Activated T-cell treated with anti-CD3 and anti-CD28 coated beads for 24 hours (primary cell): Measurements from ENCODE around the gene CSRP1.
"Not testable (repeated sequence)": the region's sequence is repeated elsewhere in the genome, so short reads cannot be mapped to it uniquely, and the experiment has no call there.

Experiments used
- DNase-seq: peaks from one replicate; pipeline ENCODE4 v3.0.0-alpha.2; 2020; ENCODE audit warnings: low read depth

CSRP1 gene

GRCh38 chr1:201478666-201479065, 28.3 kb downstream of the CSRP1 start:
- DNase-seq, result not testable (repeated sequence)

- DNase-seq, result no peak
Observed at GRCh38 chr1:201476670-201477344, 30.1 kb downstream of the CSRP1 start.

DNA sequence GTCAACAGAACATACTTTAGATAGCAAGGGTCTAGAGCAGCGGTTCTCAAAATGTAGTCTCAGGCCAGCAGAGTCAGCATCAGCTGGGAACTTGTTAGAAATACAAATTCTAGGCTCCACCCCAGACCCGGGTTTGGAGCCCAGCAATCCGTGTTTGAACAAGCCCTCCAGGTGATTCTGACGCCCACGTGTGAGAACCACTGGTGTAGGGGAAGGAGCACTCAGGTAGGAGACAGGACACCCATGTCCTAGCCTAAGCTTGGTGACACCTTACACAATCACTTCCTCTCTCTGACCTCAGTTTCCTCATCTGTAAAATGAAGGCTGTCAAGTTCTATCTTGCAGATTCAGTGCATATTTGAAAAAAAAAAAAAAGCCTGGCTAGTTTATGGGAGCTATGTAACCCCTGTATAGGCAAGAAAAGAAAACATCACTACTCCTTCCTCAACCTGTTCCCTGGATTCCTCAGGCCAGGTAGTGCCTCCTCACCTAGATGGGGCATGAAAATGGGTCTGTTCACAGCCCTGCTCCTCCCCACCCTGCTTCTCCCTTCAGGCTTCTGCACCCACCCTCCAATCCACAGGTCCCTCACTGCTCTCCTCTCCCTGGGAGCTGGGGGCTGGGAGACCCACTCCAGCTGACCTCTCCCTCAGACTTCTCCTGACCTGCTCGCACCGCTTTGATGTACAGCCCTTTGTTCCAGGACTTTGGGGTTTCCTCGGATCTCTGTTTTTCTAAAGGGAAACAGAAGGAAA, 30.8 kb downstream of the CSRP1 start:
- no peak for DNase-seq

DNA sequence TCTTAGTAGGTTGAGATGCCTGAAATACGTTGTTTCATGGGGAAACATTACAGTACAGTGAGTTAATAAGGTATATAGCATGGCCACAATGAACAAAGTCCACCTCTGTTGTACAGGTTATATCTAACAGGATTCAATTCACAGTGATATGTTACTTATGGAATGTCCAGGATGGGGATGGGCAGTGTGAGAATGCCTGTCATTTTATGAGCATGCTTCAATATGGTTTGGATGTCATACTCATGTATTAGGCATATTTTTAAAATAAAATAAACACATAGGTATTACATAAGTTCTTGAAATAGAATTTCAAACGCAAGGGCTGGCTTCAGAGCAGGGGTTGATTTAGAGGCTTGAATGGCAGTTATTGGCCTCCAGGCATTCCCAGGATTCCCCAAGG, 31.8 kb downstream of the CSRP1 start:
- no peak for DNase-seq

DNA sequence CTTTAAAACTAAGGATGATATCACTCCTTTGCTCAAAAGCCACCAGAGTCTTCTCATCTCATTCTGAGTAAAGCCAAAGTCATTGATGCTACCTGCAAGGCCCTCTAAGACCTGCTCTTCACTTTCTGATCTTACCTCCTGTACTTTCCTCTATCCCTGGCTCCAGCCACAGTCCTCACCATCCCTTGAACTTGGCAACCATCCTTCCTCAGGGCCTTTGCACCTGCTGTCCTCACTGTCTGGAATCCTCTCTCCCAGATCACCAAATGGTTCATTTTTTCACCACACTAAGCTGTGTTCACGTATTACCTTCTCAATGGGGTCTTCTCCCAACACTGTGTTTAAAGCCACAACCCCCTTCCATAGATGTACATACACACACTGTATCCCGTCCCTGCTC, 33.6 kb downstream of the CSRP1 start:
- DNase-seq, result no peak

DNA sequence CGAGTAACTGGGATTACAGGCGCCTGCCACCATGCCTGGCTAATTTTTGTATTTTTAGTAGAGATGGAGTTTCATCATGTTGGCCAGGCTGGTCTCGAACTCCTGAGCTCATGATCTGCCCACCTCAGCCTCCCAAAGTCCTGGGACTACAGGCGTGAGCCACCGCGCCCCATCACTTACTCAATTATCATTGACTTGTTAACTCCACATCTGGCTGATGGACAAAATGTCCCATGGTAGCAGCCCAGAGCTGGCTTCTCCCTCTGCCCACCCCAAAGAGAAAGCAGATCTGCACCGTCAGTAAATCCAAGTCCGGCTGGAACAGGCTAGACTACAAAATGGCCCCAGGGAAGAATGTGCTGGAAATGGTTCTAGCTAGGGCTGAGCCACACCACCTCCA, 34.6 kb downstream of the CSRP1 start:
- not testable (repeated sequence) for DNase-seq

DNA sequence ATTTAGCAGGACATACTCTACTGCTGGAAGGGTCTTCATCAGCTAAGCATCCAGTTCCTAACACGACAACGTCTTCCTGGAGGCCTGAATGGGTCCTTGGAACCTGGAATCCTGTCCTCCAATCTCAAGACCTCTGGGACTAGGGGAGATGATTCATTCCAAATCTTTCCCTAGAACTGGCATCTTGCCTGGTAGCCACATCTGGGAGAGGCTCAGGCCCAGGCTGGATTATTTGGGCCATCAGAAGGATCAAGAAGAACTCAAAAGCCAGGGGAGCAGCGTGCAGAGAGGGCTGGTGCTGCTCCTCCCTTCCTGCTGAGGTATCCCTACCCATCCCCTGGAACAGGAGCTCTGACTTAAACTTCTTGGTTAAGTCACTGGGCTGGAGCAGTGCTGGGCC, 35.2 kb downstream of the CSRP1 start:
- DNase-seq, result no peak

- no peak for DNase-seq
Observed at GRCh38 chr1:201470581-201470980, 36.3 kb downstream of the CSRP1 start.

DNA sequence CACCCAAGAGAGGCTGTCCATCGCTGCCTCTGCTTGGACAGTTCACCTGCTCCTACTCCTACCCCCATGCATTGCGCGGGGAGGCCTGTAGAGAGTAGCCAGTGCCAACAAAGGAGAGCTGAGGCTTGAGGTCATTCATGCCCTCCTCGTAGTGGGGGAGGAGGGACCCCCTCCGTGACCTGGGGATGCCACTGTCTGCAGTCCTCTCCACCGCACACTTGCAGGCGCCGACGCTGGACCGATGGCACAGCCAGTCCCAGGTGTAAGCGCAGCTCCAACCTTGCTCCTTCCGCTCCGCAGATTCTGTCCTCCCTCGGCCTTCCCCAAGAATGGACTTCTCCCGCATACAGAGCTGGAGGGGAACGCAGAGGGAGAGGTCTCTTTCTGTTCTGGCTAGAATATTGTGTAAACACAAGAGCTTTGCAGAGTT, 37.3 kb downstream of the CSRP1 start:
- DNase-seq, result no peak

GRCh38 chr1:201468844-201469644, 37.9 kb downstream of the CSRP1 start, which contains the start of gene PHLDA3:
Gene PHLDA3, minus strand, starts transcription at chr1:201469188. Its CDS starts 402 bp downstream, at chr1:201468786.
- no peak for DNase-seq

DNA sequence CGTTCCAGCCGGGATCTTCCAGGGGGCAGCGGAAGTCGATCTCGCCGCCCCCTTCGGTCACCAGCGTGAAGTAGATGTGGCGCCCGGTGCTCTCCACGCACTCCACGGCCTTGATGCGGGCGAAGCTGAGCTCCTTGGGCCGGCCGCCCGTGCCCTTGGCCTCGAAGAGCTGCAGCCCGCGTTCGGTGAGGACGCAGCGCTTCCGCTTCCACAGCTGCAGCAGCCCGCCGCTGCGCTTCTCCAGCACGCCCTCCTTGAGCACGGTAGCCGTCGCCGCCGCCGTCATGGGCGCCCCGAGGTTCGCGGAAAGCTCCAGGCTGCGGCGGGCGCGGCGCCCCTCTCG, 38.5 kb downstream of the CSRP1 start:
- DNase-seq, result no peak

GRCh38 chr1:201466492-201466891, 40.4 kb downstream of the CSRP1 start:
- DNase-seq, result no peak

DNA sequence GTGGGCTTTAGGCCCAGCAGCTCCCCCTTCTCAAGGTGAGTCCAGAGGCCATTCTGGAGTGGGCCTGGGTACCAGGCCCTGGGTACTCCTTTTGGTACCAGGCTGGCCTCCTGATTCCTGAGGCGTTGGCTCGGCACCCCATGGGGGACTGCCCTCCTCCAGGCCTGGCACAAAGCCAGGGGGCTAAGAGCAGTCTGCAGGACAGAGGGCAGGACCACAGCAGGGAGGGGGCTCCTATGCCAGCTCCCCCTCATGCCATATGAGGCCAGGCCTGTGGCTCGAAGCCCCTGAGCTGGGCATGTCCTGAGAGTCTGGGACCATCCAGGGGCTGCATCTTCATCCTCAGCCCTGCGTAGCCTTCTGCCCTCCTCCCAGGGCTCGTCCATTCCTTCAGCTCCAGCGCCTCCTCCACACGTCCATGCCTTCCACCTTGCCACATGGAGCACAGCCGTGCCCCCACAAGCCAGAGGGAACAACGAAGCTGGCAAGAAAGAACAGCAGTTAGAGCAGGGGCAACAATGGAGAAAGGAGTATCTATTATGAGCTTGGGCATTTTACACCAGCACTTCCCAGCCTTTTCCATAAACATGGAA, 41.1 kb downstream of the CSRP1 start:
- no peak for DNase-seq

GRCh38 chr1:201463071-201463552, 43.8 kb downstream of the CSRP1 start:
- no peak for DNase-seq

DNA sequence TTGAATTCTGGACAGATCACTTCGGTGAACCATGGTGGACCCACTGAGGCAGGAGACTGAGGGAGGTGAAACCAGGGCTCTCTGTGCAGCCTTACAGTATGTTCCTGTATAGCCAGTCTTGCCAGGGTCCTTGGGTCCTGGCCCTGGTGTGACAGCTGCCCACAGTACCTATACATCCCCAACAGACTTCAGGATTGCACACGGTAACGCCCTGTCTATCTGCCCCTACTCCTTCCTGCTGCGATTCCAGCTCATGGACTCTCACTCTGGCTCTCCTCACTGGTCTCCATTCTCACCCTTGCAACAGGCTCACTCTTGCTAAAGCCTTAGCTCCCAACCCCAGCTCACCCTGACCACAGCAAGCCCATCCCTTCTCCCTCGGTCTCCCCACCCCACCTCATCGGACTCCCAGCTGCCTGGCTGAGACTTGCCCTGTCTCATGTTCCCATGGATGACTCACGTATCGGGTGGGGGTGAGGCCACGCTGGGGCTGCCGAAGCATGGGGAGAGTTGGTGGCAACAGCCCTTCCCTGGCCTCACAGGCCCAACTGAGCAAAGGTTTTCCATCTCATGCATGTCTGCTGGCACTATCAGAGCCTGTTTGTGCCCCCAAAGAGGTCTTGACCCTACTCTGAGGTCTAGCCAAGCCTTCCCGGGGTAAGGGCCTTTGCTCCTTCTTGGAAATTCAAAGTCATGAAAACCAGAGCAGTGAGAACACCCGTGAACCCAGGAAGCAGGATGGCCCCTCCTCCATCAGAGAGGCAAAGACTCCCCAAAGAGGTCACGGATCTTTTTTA, 45.1 kb downstream of the CSRP1 start:
- no peak for DNase-seq

DNA sequence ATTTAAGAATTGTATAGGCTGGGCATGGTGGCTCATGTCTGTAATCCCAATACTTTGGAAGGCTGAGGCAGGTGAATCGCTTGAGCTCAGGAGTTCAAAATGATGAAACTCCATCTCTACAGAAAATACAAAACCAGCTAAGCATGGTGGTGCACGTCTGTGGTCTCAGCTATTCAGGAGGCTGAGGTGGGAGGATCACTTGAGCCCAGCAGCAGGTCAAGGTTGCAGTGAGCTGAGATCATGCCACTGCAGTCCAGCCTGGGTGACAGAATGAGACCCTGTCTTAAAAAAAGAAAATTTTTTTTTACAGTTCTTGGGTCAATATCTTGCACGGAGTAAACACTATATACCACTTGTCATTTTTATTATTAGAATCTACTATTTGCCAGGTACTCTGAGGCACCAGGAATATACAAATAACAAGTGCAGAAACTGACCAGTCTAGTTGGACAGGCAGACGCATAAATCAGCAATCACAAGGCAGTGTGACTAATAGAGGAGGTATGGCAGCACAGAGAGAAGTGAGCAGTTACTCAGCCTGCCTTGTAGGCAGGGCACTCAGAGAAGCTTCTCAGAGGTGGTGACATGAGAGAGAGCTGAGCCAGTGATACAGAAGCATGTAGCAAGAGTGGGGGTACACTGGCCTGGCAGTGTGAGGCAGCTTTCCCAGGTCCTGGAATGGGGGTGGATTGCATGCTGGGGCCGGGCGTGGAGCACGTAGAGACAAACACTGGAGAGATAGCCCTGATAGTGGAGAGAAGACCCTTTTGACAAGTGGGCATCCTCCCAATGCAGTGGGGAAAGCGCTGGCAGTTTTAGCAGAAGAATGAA, 45.9 kb downstream of the CSRP1 start:
- DNase-seq, result no peak

DNA sequence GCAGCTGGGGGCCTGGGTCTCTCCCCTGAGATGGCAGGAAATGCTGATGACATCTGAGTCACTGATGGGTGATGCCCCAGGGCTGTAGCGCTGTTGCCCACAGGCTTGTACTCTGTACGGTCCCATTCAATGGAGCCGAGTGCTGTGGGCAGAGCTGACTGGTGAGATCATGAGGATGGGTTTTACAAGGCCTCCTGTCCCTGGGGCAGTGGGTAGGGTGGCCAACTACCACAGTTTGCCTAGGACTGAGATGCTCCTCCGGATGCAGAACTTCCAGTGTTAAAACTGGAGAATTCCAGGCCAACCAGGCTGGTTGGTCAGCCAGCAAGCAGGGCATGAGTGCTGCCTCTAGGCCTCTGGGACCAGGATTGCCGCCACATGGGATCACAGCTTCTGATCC, 47.1 kb downstream of the CSRP1 start:
- no peak for DNase-seq

GRCh38 chr1:201459052-201459451, 47.9 kb downstream of the CSRP1 start:
- no peak for DNase-seq

- DNase-seq, result no peak
Observed at GRCh38 chr1:201457508-201457960, 49.4 kb downstream of the CSRP1 start.

GRCh38 chr1:201456499-201457309, 50.2 kb downstream of the CSRP1 start:
- DNase-seq, result no peak
